Measurements from ENCODE around the gene NEO1. TPM values are rescaled to one million over a fixed set of nuclear protein-coding genes. Genes with fewer than 3 reads are reported as not detected.

Gene NEO1
- polyA plus RNA-seq, 4 donors = 8.4 to 162 (median 21.7) TPM

DNA sequence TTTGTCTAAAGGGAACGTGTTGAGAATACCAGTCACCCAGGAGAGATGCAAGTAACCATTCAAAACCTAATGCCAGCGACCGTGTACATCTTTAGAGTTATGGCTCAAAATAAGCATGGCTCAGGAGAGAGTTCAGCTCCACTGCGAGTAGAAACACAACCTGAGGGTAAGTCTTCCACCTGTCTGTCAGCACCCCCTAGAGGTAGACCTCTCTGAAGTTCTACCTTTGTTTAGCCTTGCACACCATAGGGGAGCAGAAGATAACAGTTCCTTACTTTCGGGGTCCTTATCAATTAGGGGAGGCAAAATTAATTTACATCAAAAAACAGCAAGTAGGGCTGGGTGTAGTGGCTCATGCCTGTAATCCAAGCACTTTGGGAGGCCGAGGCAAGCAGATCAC, 192.1 kb downstream of the NEO1 start:
- Histone ChIP-seq H3K4me3 (ENCODE audit: low read depth in 1 of 3, low read length in 3 of 3) (no peak overlapping the region), H3K4me1 (ENCODE audit: control insufficient read depth in 3 of 3, insufficient read depth in 2 of 3, low read depth in 1 of 3, low read length in 2 of 3) (no peaks in the 10 kb centered on the region), H3K27ac (ENCODE audit: low read depth in 1 of 3, low read length in 2 of 3) (no peak overlapping the region), H3K9me3 (ENCODE audit: control insufficient read depth in 2 of 2, insufficient read depth in 1 of 2, low read depth in 1 of 2, low read length in 1 of 2) (no peaks in the 10 kb centered on the region), H3K36me3 (ENCODE audit: control insufficient read depth in 3 of 3, insufficient read depth in 2 of 3, low read depth in 1 of 3, low read length in 3 of 3) (peaks cover 5 to 15% (median 5%) of the 10 kb centered on the region in 3 donors), H3K27me3 (ENCODE audit: control insufficient read depth in 3 of 3, insufficient read depth in 3 of 3, low read length in 3 of 3) (no peaks in the 10 kb centered on the region)
- FAIRE-seq (no peak), DNase-seq (peak; percentile 39 to 45)
- WGBS, 3 donors = 65 to 72% (median 69%) methylated on average over 6 of the region's 6 CpGs

DNA sequence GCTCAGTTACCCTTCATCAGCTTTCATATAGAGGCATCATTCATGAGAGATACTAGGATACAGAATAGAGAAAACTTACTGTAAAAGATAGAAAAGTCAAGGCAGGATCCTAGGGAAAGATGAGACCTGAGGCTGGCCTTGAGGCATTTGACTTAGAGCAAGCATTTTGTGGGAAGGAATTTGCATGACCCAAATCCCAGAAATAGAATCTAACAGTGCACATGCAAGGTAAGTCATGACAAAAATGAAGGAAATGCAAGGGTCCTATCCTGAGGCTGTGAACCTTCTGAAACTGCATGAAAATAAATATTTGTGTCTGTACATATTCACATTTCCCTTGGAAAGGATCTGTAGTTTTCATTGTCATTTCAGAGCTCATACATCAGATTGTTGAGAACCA, 194.2 kb downstream of the NEO1 start:
- no peaks in the 10 kb centered on the region for H3K9me3 ChIP-seq (ENCODE audit: control insufficient read depth in 2 of 2, insufficient read depth in 1 of 2, low read depth in 1 of 2, low read length in 1 of 2)
- no peak overlapping the region for H3K27ac ChIP-seq (ENCODE audit: low read depth in 1 of 3, low read length in 2 of 3)
- H3K4me3 ChIP-seq (ENCODE audit: low read depth in 1 of 3, low read length in 3 of 3) = no peak overlapping the region
- DNase-seq (no peak), FAIRE-seq (no peak)
- no peaks in the 10 kb centered on the region for H3K4me1 ChIP-seq (ENCODE audit: control insufficient read depth in 3 of 3, insufficient read depth in 2 of 3, low read depth in 1 of 3, low read length in 2 of 3)
- H3K27me3 ChIP-seq (ENCODE audit: control insufficient read depth in 3 of 3, insufficient read depth in 3 of 3, low read length in 3 of 3) = no peaks in the 10 kb centered on the region
- peaks cover 7 to 16% (median 9%) of the 10 kb centered on the region in 3 donors for H3K36me3 ChIP-seq (ENCODE audit: control insufficient read depth in 3 of 3, insufficient read depth in 2 of 3, low read depth in 1 of 3, low read length in 3 of 3)

DNA sequence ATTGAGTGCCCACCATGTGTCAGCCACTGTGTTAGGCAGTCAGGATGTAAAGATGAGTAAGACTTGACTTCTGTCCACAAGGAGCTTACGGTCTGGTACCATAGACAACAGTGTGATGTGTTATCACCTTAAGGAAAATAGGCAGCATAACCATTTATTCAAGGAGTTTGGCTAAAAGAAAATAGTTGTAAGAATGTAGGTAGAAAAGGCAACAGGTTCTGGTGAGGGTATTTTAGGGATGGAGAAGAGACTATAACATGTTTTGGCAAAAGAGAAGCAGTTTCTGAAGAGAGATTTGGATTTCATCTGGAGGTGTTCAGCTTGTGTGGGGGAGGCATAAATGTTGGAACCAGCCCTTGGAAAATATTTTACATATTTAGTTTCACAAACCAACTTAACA, 194.6 kb downstream of the NEO1 start:
- no peaks in the 10 kb centered on the region for H3K27me3 ChIP-seq (ENCODE audit: control insufficient read depth in 3 of 3, insufficient read depth in 3 of 3, low read length in 3 of 3)

DNA sequence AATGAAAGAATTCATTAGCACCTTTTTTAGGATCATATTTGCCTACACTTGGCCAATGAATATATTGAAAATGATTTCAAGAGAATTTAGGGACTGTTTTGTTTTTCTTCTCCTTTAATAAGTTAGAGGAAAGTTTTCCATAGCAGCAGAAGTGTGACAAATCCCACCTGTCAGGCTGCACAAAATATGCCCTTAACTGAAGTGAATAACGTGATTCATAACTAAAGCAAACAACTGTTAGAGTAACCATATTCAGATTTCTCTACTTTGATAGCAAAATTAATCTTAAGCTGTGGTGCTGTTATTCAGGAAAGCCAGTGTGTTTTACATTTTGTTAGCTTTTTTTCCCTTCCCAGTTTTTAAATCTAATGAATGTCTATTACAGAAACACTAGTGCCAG, 195.1 kb downstream of the NEO1 start:
- Histone ChIP-seq H3K27me3 (ENCODE audit: control insufficient read depth in 3 of 3, insufficient read depth in 3 of 3, low read length in 3 of 3) (no peaks in the 10 kb centered on the region), H3K9me3 (ENCODE audit: control insufficient read depth in 2 of 2, insufficient read depth in 1 of 2, low read depth in 1 of 2, low read length in 1 of 2) (no peaks in the 10 kb centered on the region), H3K27ac (ENCODE audit: low read depth in 1 of 3, low read length in 2 of 3) (no peak overlapping the region), H3K4me1 (ENCODE audit: control insufficient read depth in 3 of 3, insufficient read depth in 2 of 3, low read depth in 1 of 3, low read length in 2 of 3) (no peaks in the 10 kb centered on the region), H3K4me3 (ENCODE audit: low read depth in 1 of 3, low read length in 3 of 3) (no peak overlapping the region), H3K36me3 (ENCODE audit: control insufficient read depth in 3 of 3, insufficient read depth in 2 of 3, low read depth in 1 of 3, low read length in 3 of 3) (peaks cover 7 to 14% (median 9%) of the 10 kb centered on the region in 3 donors)
- DNase-seq (no peak), FAIRE-seq (no peak)
- WGBS, 3 donors = 62 to 89% (median 83%) methylated on average over 1 of the region's 1 CpG

More for the DNA sequence above, 194.6 kb downstream of the NEO1 start:
- Histone ChIP-seq H3K4me3 (ENCODE audit: low read depth in 1 of 3, low read length in 3 of 3) (no peak overlapping the region), H3K36me3 (ENCODE audit: control insufficient read depth in 3 of 3, insufficient read depth in 2 of 3, low read depth in 1 of 3, low read length in 3 of 3) (peaks cover 7 to 16% (median 9%) of the 10 kb centered on the region in 3 donors), H3K4me1 (ENCODE audit: control insufficient read depth in 3 of 3, insufficient read depth in 2 of 3, low read depth in 1 of 3, low read length in 2 of 3) (no peaks in the 10 kb centered on the region), H3K27ac (ENCODE audit: low read depth in 1 of 3, low read length in 2 of 3) (no peak overlapping the region), H3K9me3 (ENCODE audit: control insufficient read depth in 2 of 2, insufficient read depth in 1 of 2, low read depth in 1 of 2, low read length in 1 of 2) (no peaks in the 10 kb centered on the region)
- FAIRE-seq (no peak), DNase-seq (no peak)
- WGBS, 3 donors = 92 to 96% (median 96%) methylated on average over 1 of the region's 1 CpG

DNA sequence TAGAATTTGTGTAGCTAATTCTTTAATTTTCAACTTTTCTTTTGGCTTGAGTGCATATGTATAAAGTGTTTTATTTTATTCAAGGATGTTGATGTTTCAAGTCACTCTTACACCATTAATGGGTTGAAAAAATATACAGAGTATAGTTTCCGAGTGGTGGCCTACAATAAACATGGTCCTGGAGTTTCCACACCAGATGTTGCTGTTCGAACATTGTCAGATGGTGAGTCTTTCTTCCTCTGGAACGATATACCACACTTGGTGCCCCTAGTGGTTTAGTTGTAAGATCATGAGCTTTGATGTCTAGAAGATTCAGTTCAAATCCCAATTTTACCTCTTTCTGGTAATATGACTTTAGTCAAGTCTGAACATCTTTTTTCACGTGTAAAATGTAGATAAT, 197.2 kb downstream of the NEO1 start:
- Histone ChIP-seq H3K9me3 (ENCODE audit: control insufficient read depth in 2 of 2, insufficient read depth in 1 of 2, low read depth in 1 of 2, low read length in 1 of 2) (no peaks in the 10 kb centered on the region), H3K4me3 (ENCODE audit: low read depth in 1 of 3, low read length in 3 of 3) (no peak overlapping the region), H3K4me1 (ENCODE audit: control insufficient read depth in 3 of 3, insufficient read depth in 2 of 3, low read depth in 1 of 3, low read length in 2 of 3) (no peaks in the 10 kb centered on the region), H3K36me3 (ENCODE audit: control insufficient read depth in 3 of 3, insufficient read depth in 2 of 3, low read depth in 1 of 3, low read length in 3 of 3) (peaks cover 6 to 17% (median 7%) of the 10 kb centered on the region in 3 donors), H3K27me3 (ENCODE audit: control insufficient read depth in 3 of 3, insufficient read depth in 3 of 3, low read length in 3 of 3) (no peaks in the 10 kb centered on the region), H3K27ac (ENCODE audit: low read depth in 1 of 3, low read length in 2 of 3) (no peak overlapping the region)
- FAIRE-seq (no peak), DNase-seq (no peak)
- 76 to 88% (median 84%) methylated on average over 4 of the region's 4 CpGs for WGBS, 3 donors

DNA sequence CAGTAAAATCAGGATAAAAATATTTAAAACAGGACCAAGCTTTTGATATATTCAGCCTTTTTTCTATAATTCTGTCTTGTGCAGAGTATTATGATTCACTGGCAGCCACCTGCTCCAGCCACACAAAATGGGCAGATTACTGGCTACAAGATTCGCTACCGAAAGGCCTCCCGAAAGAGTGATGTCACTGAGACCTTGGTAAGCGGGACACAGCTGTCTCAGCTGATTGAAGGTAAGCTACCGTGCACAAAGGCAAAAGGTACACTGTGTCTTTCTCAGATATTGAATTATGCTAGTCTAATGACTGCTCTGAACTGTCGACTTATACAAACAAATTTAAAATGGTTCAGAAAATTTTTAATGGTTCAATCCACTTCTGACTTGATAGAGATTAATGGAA, 202.3 kb downstream of the NEO1 start:
- no peak overlapping the region for H3K27ac ChIP-seq (ENCODE audit: low read depth in 1 of 3, low read length in 2 of 3)
- H3K9me3 ChIP-seq (ENCODE audit: control insufficient read depth in 2 of 2, insufficient read depth in 1 of 2, low read depth in 1 of 2, low read length in 1 of 2) = no peaks in the 10 kb centered on the region
- peaks cover 12 to 32% (median 16%) of the 10 kb centered on the region in 3 donors for H3K36me3 ChIP-seq (ENCODE audit: control insufficient read depth in 3 of 3, insufficient read depth in 2 of 3, low read depth in 1 of 3, low read length in 3 of 3)
- FAIRE-seq (no peak), DNase-seq (no peak)
- H3K27me3 ChIP-seq (ENCODE audit: control insufficient read depth in 3 of 3, insufficient read depth in 3 of 3, low read length in 3 of 3) = no peaks in the 10 kb centered on the region
- 90 to 95% (median 94%) methylated on average over 6 of the region's 6 CpGs for WGBS, 3 donors
- H3K4me3 ChIP-seq (ENCODE audit: low read depth in 1 of 3, low read length in 3 of 3) = no peak overlapping the region
- H3K4me1 ChIP-seq (ENCODE audit: control insufficient read depth in 3 of 3, insufficient read depth in 2 of 3, low read depth in 1 of 3, low read length in 2 of 3) = no peaks in the 10 kb centered on the region

DNA sequence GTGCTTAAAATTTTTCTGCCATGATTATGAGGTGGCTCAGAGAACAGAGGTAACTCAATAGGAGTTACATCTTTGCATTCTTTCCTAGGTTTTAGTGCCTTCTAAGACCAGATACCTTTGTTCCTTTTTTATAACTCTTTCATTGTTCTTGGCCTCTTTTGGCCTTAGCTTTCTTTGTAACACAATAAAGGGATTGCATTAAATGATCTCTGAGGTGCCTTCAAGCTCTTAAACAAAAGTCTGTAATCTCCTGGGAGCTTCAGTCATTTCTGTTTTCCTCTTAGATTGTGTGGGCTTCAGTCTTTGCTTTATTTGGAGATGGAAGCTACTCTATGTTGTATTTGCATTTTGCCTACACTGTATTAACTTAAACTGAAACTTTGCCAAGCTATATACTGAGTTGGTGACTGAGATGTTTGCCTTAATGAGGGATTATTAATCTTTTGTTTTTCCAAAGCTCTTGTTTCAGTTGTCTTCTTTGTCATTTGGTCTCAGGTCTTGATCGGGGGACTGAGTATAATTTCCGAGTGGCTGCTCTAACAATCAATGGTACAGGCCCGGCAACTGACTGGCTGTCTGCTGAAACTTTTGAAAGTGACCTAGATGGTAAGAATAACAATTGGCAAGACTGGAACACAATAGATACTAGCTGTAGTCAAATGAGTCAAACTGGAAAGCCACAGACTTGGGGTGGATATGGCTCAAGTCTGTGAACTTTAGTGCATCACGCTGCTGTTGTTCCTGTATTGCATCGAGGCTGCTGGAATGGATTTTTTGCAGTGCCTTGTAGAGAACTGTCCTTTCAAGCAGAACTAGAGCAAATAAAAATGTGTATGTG, 206.2 kb downstream of the NEO1 start:
- no peak for FAIRE-seq
- no peak for DNase-seq
- Histone ChIP-seq H3K27ac (ENCODE audit: low read depth in 1 of 3, low read length in 2 of 3) (no peak overlapping the region), H3K9me3 (ENCODE audit: control insufficient read depth in 2 of 2, insufficient read depth in 1 of 2, low read depth in 1 of 2, low read length in 1 of 2) (no peaks in the 10 kb centered on the region), H3K4me1 (ENCODE audit: control insufficient read depth in 3 of 3, insufficient read depth in 2 of 3, low read depth in 1 of 3, low read length in 2 of 3) (no peaks in the 10 kb centered on the region), H3K27me3 (ENCODE audit: control insufficient read depth in 3 of 3, insufficient read depth in 3 of 3, low read length in 3 of 3) (no peaks in the 10 kb centered on the region), H3K4me3 (ENCODE audit: low read depth in 1 of 3, low read length in 3 of 3) (no peak overlapping the region), H3K36me3 (ENCODE audit: control insufficient read depth in 3 of 3, insufficient read depth in 2 of 3, low read depth in 1 of 3, low read length in 3 of 3) (peaks cover 13 to 31% (median 17%) of the 10 kb centered on the region in 3 donors)
- WGBS, 3 donors = 83 to 93% (median 89%) methylated on average over 5 of the region's 5 CpGs

DNA sequence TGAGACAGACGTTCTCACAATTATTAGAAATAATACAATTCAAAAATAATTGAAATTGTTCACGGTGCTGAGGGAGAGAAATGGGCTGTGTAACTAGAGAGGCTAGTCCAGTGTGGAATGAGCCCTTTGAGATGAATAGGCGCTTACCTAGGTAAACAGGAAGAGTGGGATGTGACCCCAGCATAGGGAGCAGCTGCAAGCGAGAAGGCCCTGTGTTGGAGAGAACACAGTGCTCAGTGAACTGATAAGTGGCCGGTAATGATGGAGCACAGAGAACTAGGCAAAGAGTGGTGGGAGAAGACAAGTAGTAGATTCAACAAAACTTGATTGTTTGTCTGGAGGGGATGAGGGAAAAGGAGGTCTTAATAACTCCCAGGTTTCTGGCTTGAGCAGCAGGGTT, 212.6 kb downstream of the NEO1 start:
- no peak overlapping the region for H3K4me3 ChIP-seq (ENCODE audit: low read depth in 1 of 3, low read length in 3 of 3)
- no peaks in the 10 kb centered on the region for H3K27me3 ChIP-seq (ENCODE audit: control insufficient read depth in 3 of 3, insufficient read depth in 3 of 3, low read length in 3 of 3)
- DNase-seq = no peak
- FAIRE-seq = no peak
- H3K36me3 ChIP-seq (ENCODE audit: control insufficient read depth in 3 of 3, insufficient read depth in 2 of 3, low read depth in 1 of 3, low read length in 3 of 3) = peaks cover 0 to 27% (median 2%) of the 10 kb centered on the region in 3 donors
- H3K9me3 ChIP-seq (ENCODE audit: control insufficient read depth in 2 of 2, insufficient read depth in 1 of 2, low read depth in 1 of 2, low read length in 1 of 2) = no peaks in the 10 kb centered on the region
- no peaks in the 10 kb centered on the region for H3K4me1 ChIP-seq (ENCODE audit: control insufficient read depth in 3 of 3, insufficient read depth in 2 of 3, low read depth in 1 of 3, low read length in 2 of 3)
- H3K27ac ChIP-seq (ENCODE audit: low read depth in 1 of 3, low read length in 2 of 3) = no peak overlapping the region
- WGBS, 3 donors = 82 to 91% (median 87%) methylated on average over 5 of the region's 5 CpGs

All from small intestine (tissue), 7 donors.